ENCODE data around the gene PYGM. TPM values are rescaled to one million over a fixed set of nuclear protein-coding genes. Genes with fewer than 3 reads are reported as not detected.

Gene PYGM
- total RNA-seq, 1 experiment from 2014 or later: 1.4 TPM

DNA sequence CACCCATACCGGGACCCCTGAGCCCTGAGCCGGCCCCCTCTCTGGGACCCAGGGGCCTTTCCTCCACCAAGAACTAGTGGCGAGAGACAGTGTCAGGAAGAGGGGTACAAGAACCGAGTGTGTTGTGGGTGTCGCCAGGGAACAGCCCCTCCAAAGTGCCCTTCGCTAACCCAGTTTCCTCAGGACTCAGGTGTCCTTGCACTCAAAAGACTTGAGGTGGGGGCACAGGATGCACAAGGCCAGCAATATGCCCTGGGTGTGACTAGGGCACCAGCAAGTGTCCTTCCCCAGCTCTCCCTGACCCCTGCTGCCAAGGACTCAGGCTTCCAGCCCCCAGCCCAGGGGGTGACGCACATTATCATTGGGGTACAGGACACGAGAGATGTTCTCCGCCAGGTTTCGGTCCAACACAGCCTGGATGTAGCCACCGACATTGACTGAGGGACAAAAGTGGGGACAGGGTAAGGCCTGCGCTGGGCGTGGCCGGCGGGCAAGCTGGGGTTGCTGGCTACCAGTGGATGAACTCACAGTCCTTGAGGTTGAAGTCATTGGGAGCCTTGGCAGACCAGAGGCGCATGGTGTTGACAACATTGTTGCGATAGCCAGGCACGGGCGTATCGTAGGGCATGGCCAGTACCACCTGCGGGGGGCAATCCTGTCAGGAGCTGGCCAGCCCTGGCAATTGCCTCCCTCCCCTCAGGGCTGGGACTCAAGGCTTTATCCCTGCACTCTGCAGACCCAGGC is 4.7 kb downstream of the PYGM start:
- no peak overlapping the region for H3K27ac Mint-ChIP-seq (ENCODE audit: unreplicated experiment)
- H3K9me3 Mint-ChIP-seq (ENCODE audit: unreplicated experiment): no peaks in the 10 kb centered on the region
- TF ChIP-seq, protein P1, sequence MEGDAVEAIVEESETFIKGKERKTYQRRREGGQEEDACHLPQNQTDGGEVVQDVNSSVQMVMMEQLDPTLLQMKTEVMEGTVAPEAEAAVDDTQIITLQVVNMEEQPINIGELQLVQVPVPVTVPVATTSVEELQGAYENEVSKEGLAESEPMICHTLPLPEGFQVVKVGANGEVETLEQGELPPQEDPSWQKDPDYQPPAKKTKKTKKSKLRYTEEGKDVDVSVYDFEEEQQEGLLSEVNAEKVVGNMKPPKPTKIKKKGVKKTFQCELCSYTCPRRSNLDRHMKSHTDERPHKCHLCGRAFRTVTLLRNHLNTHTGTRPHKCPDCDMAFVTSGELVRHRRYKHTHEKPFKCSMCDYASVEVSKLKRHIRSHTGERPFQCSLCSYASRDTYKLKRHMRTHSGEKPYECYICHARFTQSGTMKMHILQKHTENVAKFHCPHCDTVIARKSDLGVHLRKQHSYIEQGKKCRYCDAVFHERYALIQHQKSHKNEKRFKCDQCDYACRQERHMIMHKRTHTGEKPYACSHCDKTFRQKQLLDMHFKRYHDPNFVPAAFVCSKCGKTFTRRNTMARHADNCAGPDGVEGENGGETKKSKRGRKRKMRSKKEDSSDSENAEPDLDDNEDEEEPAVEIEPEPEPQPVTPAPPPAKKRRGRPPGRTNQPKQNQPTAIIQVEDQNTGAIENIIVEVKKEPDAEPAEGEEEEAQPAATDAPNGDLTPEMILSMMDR (IDR thresholded peaks at IDR 0.05; ENCODE audit: insufficient read depth in 1 of 2, low read depth in 1 of 2, low read length in 1 of 2, severe bottlenecking in 1 of 2, unreplicated experiment in 1 of 2): no peak
- ChIA-PET CTCF (interaction anchor here (0.6 kb wide), 1 partner anchor 88 kb away, joined by 3 read pairs; no protein-coding TSS in a partner anchor), POLR2A (no interaction called here)
- no peak for DNase-seq
- intact Hi-C loops (cut with micrococcal nuclease; ENCODE audit: unreplicated experiment): no loop called here
- no peak overlapping the region for H3K4me3 Mint-ChIP-seq (ENCODE audit: unreplicated experiment)
- H3K27me3 Mint-ChIP-seq (ENCODE audit: insufficient read depth, unreplicated experiment): no peaks in the 10 kb centered on the region
- Histone ChIP-seq H3K36me3 (ENCODE audit: control insufficient read depth, insufficient read depth, low read length) (no peaks in the 10 kb centered on the region), H3K4me3 (ENCODE audit: low read depth, low read length) (no peak overlapping the region), H3K9me3 (no peaks in the 10 kb centered on the region), H3K27me3 (replicated peaks; ENCODE audit: control insufficient read depth, insufficient read depth, low read length) (no peaks in the 10 kb centered on the region), H3K4me1 (no peaks in the 10 kb centered on the region)
- H3K36me3 Mint-ChIP-seq (ENCODE audit: insufficient read depth, unreplicated experiment): peaks cover 20% of the 10 kb centered on the region
- no peaks in the 10 kb centered on the region for H3K4me1 Mint-ChIP-seq (ENCODE audit: low read depth, unreplicated experiment)
- no TSS peak for BruUV-seq (replicated peaks)

DNA sequence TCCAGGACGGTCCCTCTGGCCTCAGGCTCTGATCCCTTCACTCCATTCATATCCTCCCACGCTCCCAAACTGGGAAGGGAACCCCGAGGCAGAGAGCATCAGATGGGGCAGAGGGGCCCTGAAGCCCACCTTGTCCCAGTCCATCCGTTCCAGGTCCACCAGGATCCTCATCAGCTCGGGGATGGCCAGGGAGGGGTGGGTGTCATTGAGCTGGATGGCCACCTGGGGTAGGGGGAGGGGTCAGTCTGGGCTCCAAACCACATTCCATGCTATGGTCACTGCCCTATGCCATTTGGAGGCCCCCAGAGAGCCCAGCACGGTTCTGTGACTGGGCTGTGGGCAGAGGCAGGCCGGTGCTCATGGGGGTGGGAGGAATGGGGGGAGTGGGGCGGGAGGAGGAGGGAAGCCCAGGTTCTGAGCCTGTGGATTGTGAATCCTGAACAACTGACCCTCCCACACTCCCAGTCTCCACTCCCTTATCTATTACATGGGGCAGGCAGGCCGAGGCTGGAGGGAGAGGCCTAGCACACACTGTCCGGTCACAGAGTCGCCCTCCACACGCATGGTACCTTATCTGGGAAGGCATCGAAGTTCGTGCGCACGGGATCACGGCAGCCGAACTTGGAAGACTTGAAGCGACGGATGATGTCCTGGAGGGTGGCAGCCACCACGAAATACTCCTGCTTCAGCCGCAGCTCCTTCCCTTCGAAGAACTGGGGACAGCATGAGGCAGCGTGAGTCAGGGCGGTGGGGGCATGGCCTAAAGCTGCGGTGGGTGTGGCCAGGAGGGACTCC is 5.5 kb downstream of the PYGM start:
- peak in 1 of 2 experiments; percentile 30 for DNase-seq
- TF ChIP-seq, protein P1 (IDR thresholded peaks at IDR 0.05; ENCODE audit: insufficient read depth in 1 of 2, low read depth in 1 of 2, low read length in 1 of 2, severe bottlenecking in 1 of 2, unreplicated experiment in 1 of 2): no peak
- ChIA-PET POLR2A (no interaction called here), CTCF (interaction anchor here (0.6 kb wide), 1 partner anchor 88 kb away, joined by 3 read pairs; no protein-coding TSS in a partner anchor)
- H3K27me3 Mint-ChIP-seq (ENCODE audit: insufficient read depth, unreplicated experiment): no peaks in the 10 kb centered on the region
- H3K4me3 ChIP-seq (ENCODE audit: low read depth, low read length): no peak overlapping the region
- H3K27me3 ChIP-seq (replicated peaks; ENCODE audit: control insufficient read depth, insufficient read depth, low read length): no peaks in the 10 kb centered on the region
- H3K9me3 ChIP-seq: no peaks in the 10 kb centered on the region
- no peaks in the 10 kb centered on the region for H3K4me1 Mint-ChIP-seq (ENCODE audit: low read depth, unreplicated experiment)
- H3K27ac Mint-ChIP-seq (ENCODE audit: unreplicated experiment): no peak overlapping the region
- no peaks in the 10 kb centered on the region for H3K9me3 Mint-ChIP-seq (ENCODE audit: unreplicated experiment)
- H3K36me3 ChIP-seq (ENCODE audit: control insufficient read depth, insufficient read depth, low read length): no peaks in the 10 kb centered on the region
- no peak overlapping the region for H3K4me3 Mint-ChIP-seq (ENCODE audit: unreplicated experiment)
- H3K4me1 ChIP-seq: no peaks in the 10 kb centered on the region
- peaks cover 12% of the 10 kb centered on the region for H3K36me3 Mint-ChIP-seq (ENCODE audit: insufficient read depth, unreplicated experiment)
- no TSS peak for BruUV-seq (replicated peaks)
- intact Hi-C loops (cut with micrococcal nuclease; ENCODE audit: unreplicated experiment): no loop called here

DNA sequence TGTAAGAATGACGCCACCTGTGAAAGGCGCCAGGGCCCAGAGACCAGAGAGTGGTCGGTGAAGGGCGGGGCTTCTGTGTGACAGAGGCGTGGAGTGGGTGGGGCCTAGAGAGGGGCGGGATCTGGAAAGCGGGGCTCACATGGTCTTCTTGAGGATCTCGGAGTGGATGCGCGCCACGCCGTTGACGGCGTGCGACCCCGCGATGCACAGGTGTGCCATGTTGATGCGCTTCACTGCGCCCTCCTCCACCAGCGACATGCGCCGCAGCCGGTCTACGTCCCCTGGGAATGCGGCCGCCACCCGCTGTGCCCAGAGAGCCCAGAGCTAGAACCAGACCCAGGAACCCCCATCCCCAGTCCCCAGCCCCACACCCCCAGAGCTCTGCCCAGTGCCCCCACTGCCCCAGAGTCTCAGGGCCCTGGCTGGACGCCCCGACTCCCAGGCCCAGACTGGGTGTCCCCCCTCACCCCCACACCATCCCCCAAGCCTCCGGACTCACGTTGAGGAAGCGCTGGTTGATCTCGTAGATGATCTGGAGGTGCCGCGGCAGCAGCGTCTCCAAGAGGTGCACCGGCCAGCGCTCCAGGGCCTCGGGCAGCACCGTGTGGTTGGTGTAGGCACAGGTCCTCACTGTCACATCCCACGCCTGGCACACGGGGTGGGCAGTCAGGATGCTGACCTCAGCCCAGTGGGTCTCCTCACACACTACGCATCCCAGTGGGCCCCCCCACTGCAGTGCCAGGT is 6.2 kb downstream of the PYGM start:
- no peaks in the 10 kb centered on the region for H3K36me3 ChIP-seq (ENCODE audit: control insufficient read depth, insufficient read depth, low read length)
- Mint-ChIP-seq H3K9me3 (ENCODE audit: unreplicated experiment) (no peaks in the 10 kb centered on the region), H3K27ac (ENCODE audit: unreplicated experiment) (no peak overlapping the region), H3K36me3 (ENCODE audit: insufficient read depth, unreplicated experiment) (peaks cover 4% of the 10 kb centered on the region), H3K4me3 (ENCODE audit: unreplicated experiment) (no peak overlapping the region), H3K4me1 (ENCODE audit: low read depth, unreplicated experiment) (no peaks in the 10 kb centered on the region), H3K27me3 (ENCODE audit: insufficient read depth, unreplicated experiment) (no peaks in the 10 kb centered on the region)
- intact Hi-C loops (cut with micrococcal nuclease; ENCODE audit: unreplicated experiment): no loop called here
- H3K9me3 ChIP-seq: no peaks in the 10 kb centered on the region
- no peak overlapping the region for H3K4me3 ChIP-seq (ENCODE audit: low read depth, low read length)
- CTCF ChIA-PET: no interaction called here
- no peaks in the 10 kb centered on the region for H3K27me3 ChIP-seq (replicated peaks; ENCODE audit: control insufficient read depth, insufficient read depth, low read length)
- TF ChIP-seq, protein P1 (IDR thresholded peaks at IDR 0.05; ENCODE audit: insufficient read depth in 1 of 2, low read depth in 1 of 2, low read length in 1 of 2, severe bottlenecking in 1 of 2, unreplicated experiment in 1 of 2): no peak
- POLR2A ChIA-PET: no interaction called here
- H3K4me1 ChIP-seq: no peaks in the 10 kb centered on the region
- peak in 1 of 2 experiments; percentile 41 for DNase-seq
- no TSS peak for BruUV-seq (replicated peaks)

Data from Caco-2 (cell line).